Renal pelvis (tissue), 4 donors: ENCODE results near the gene SIT1. TPM values are rescaled to one million over a fixed set of nuclear protein-coding genes. Genes with fewer than 3 reads are reported as not detected.
"Not testable (repeated sequence)": the region's sequence is repeated elsewhere in the genome, so short reads cannot be mapped to it uniquely, and the experiment has no call there.

Experiments used
- DNase-seq: peaks from one replicate; pipeline ENCODE4 v3.0.0-alpha.2; 2013
- polyA plus RNA-seq, 3 donors: library from polyadenylated mRNA; unstranded; fragments of 120-200 nt; gene quantifications; one replicate each; pipeline ENCODE4 v1.2.1, GENCODE V29; 2013; ENCODE audit not compliant: insufficient read length in 3 of 3

SIT1 gene
- polyA plus RNA-seq, 3 donors = 0.32 to 0.58 (median 0.33) TPM

GRCh38 chr9:35660966-35661415 is 10.3 kb upstream of the SIT1 start:
- DNase-seq = no peak

GRCh38 chr9:35659340-35659739 is 8.6 kb upstream of the SIT1 start:
- no peak for DNase-seq

- no peak for DNase-seq
These were observed 8.2 kb upstream of the SIT1 start for GRCh38 chr9:35658968-35659220.

GRCh38 chr9:35658137-35658967 is 7.6 kb upstream of the SIT1 start, which contains the start of gene CCDC107:
Gene CCDC107, plus strand, starts transcription at chr9:35658292. Its CDS starts 88 bp downstream, at chr9:35658380.
- DNase-seq = peak; percentile 83

DNA sequence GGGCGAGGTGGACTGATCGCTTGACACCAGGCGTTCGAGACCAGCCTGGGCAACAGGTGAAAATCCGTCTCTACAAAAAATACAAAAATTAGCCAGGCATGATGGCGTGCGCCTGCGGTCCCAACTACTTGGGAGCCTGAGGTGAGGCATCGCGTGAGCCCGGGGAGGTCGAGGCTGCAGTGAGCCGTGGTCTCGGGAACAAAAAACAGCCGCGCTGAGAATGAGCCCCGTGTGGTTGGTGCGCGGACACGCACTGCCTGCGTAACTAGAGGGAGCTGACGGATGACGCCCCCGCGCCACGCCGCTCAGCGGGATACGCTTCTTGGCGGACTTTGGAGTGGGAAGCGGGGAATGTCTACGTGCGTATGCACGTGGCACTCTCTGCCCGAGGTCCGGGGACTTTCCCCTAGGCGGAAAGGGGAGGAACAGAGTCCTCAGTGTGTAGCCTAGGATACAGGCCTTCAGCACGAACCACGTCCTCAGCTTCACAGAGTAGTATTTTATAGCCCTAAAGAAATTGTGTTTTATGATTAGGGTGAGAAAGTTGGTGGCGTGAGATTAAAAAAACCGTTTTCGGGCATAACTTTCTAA is 6.9 kb upstream of the SIT1 start, which contains the start of gene RMRP:
Gene RMRP (minus strand): TSS at position 474 of the 591 bp plus-strand sequence.
- DNase-seq = peak; percentile 98

DNA sequence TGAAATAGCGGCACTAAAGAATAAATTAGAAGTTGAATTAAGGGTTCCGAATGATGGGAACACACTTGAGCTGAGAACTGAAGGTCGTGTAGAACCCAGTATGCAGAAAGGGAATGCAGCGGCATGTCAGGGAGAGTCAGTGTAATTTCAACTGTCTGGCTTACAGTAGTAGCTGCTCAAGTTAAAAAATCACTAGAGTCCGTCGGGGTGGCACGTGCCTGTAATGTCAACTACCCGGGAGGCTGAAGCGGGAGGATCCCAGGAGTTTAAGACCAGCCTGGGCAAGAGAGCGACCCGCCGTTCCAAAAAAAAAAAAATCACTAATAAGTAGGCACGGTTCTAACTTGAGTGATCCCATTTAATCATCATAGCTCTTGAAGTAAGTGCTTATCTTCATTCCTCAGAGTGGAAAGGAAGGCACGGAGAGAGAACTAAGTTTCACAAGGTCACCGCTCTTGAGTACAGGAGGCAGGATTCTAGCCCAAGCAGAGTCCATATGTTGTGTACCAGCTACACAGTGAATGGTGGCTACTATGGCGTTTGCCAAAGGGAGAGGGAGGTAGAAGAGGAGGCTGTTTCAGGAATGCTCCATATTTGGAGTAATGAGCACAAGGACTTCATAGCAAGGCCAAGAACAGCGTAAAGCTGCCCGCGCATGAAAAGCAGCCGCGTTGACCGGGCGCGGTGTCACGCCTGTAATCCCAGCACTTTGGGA is 6.3 kb upstream of the SIT1 start:
- no peak for DNase-seq

- no peak for DNase-seq
These were observed 5.6 kb upstream of the SIT1 start for GRCh38 chr9:35656348-35656747.

DNA sequence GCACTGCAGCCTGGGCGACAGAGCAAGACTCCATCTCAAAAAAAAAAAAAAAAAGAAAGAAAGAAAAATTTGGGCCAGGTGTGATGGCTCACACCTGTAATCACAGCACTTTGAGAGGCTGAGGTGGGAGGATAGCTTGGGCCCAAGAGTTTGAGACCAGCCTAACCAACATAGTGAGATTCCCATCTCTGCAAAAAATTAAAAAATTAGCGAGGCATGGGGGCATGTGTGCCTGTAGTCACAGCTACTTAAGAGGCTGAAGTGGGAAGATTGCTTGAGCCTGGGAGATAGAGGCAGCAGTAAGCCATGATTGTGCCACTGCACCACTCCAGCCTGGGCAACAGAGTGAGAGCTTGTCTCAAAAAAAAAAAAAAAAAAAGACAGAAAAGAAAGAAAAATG is 2.9 kb upstream of the SIT1 start:
- no peak for DNase-seq

DNA sequence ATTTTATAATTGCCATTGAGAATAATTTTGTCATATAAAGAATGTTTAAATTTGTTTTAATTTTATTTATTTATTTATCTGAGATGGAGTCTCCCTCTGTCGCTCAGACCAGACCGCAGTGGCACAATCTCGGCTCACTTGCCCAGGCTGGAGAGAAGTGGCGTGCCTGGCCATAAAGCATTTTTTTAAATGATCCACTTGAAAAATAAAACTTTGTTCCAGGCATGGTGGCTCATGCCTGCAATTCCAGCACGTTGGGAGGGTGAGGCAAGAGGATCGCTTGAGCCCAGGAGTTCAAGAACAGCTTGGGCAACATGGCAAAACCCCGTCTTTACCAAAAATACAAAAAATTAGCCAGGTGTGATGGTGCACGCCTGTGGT is 2.1 kb upstream of the SIT1 start:
- no peak for DNase-seq

GRCh38 chr9:35651956-35652828 is 1.5 kb upstream of the SIT1 start:
- DNase-seq = no peak

DNA sequence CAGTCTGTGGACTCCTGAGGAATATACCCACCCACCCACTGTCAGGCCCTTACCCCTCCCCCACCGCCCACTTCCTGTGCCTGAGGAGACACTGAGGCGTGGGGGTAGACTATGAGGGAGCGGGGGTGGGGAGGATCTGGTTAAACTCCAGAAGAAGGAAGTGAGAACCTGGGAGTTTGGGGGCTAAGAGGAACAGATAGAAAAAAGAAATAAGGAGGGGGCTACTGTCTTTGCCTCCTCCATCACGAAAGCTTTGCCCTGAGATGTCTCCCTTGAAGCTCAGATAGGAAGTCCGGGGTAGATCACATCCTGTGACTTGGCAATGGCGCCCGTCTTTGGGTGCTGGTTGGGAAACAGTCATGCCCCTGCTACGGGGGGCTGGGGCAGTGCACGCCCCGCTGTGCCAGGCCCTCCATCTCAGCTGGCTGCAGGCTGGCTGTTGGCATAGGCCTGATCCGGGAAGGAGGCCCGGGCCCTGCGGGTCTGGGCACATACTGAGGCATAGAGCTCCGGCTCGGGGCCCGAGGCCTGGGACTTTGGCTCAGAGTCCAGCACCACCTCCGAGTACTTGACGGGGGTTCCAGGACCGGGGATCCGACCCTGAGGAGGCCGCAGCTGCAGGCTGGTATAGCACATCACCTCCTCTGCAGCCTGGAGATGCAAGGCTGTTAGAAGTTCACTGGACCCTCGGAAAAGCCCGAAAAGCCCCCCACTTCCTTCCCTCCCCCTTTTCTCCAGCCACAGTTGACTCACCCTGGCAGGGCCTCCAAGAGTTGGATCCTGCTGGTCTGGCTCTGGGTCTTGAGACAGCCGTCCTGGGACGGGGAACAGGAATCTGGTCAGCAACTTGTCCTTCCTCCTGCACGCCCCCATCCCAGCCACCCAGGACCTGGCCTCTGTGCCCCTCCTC is 1.0 kb downstream of the SIT1 start:
- DNase-seq = no peak

- DNase-seq = peak; percentile 94
These were observed 4.0 kb downstream of the SIT1 start for GRCh38 chr9:35646533-35647265.

- peak; percentile 71 for DNase-seq
These were observed 4.6 kb downstream of the SIT1 start for GRCh38 chr9:35646153-35646532.

DNA sequence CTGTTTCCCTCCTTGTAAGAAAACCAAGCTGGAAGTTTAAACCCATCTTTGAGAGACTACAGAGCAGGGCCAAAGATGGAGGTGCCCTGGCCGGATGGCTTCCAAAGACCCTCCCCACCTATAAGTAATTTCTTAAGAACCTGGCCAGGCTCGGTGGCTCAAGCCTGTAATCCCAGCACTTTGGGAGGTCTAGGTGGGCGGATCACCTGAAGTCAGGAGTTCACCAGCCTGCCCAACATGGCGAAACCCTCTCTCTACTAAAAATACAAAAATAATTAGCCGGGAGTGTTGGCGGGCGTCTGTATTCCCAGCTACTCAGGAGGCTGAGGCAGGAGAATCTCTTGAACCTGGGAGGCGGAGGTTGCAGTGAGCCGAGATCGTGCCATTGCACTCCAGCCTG is 5.0 kb downstream of the SIT1 start:
- not testable (repeated sequence) for DNase-seq

- DNase-seq = no peak
These were observed 7.7 kb downstream of the SIT1 start for GRCh38 chr9:35643046-35643445.

DNA sequence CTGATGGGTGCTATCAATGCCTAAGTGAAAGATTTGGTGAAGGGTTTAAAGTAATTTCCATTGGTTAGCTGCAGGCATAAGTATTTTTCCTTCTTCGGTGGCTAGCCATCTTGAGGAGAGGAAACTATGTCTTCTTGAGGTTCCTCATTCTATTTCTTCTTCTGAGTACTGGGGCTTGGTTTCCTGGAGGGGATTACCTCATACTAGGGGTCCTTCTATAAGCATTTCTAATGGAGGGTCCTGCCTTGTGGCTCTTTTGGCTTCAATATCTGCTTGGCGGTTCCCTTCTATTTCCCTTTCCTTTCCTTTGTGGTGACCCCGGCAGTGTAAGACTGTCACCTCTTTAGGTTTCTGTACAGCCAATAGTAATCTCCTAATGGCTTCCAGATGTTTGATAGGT is 9.3 kb downstream of the SIT1 start:
- DNase-seq = not testable (repeated sequence)

GRCh38 chr9:35640431-35640830 is 10.3 kb downstream of the SIT1 start:
- DNase-seq = not testable (repeated sequence)

- no peak for DNase-seq
These were observed 11.1 kb downstream of the SIT1 start for GRCh38 chr9:35639631-35640030.

DNA sequence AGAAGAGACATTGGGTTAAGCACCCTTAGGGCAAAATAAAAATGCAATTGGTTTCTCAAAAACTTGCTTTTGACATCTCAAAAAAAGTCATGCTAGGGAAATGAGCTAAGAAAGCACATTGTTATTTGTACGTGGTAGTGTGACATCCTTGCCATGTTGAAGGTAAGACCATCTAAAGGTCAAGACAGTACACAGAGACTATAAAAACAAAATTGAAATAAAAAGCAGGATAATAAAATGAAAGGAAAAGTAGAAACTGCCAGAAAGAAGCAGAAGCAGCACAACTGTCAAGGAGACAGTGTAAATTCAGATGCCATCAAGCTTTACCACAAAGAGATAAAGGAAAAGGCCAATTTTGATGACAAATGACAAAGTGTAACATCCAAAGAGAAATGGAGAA is 11.5 kb downstream of the SIT1 start:
- not testable (repeated sequence) for DNase-seq

- DNase-seq = not testable (repeated sequence)
These were observed 12.0 kb downstream of the SIT1 start for GRCh38 chr9:35638751-35639150.
